Mammary epithelial cell (primary cell): ENCODE results near the gene TRIM66.

Experiments used
- CTCF ChIP-seq, 2 donors: IDR thresholded peaks in 1 of 2; conservative IDR thresholded peaks in 1 of 2; 2 replicates each; pipeline ENCODE4 v1.5.1; 2011 to 2012; ENCODE audit warnings: inconsistent platforms in 2 of 2, low read length in 2 of 2, mild to moderate bottlenecking in 2 of 2, control low read depth in 1 of 2, low read depth in 1 of 2; ENCODE audit not compliant: insufficient read depth in 1 of 2; ENCODE audit errors: extremely low read depth in 1 of 2
- EZH2 ChIP-seq: IDR thresholded peaks from 2 replicates; pipeline ENCODE4 v1.6.1; 2012; ENCODE audit warnings: low read length, inconsistent platforms, borderline replicate concordance

DNA sequence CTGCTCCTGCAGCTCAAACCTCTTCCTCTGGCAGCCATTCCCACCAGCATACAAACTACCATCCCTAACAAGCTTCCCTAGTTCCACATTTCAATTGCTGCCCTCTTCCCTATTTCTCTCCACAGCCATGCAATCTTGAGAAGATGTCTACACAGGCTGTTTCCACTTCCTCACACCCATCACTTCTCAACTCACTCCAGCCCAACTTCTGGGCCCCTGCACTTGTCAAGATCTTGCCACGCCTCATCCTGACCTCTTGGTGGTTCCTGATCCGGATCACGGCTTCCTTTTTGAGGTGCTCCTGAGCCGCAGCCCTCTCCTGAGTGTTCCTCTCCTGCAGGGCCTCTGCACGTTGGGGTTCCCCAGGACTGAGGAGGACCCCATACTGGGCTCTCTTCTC, 22.7 kb upstream of the TRIM66 start:
- TF ChIP-seq CTCF (conservative IDR thresholded peaks at IDR 0.05 in 1 of 2, IDR thresholded peaks at IDR 0.05 in 1 of 2; ENCODE audit: extremely low read depth in 1 of 2, insufficient read depth in 1 of 2, low read depth in 1 of 2, low read length in 2 of 2) (no peak), EZH2 (no peak)
